ENCODE data around the gene DHFR.
"Not testable (repeated sequence)": the region's sequence is repeated elsewhere in the genome, so short reads cannot be mapped to it uniquely, and the experiment has no call there.

The DHFR gene

DNA sequence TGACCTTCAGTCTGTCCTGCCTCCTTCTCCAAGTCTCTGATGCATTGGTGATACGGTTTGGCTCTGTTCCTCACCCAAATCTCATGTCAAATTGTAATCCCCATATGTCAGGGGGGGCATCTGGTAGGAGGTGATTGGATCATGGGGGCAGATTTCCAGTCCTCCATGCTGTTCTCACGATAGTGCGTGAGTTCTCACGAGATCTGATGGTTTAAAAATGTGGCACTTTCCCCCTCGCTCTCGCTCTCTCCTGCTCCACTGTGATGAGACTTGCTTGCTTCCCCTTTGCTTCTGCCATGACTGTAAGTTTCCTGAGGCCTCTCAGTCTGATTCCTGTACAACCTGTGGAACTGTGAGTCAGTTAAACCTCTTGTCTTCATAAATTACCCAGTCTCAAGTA, 70.0 kb downstream of the DHFR start:
- no peaks in the 10 kb centered on the region for H3K4me1 ChIP-seq (ENCODE audit: control insufficient read depth, insufficient read depth, low read length, poor library complexity, severe bottlenecking)

DNA sequence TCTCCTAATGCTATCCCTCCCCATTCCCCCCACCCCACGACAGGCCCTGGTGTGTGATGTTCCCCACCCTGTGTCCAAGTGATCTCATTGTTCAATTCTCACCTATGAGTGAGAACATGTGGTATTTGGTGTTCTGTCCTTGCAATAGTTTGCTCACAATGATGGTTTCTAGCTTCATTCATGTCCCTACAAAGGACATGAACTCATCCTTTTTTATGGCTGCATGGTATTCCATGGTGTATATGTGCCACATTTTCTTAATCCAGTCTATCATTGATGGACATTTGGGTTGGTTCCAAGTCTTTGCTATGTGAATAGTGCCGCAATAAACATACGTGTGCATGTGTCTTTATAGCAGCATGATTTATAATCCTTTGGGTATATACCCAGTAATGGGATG, 74.5 kb downstream of the DHFR start:
- not testable (repeated sequence) for H3K27me3 ChIP-seq (replicated peaks; ENCODE audit: control insufficient read depth, insufficient read depth, low read length, poor library complexity, severe bottlenecking); H3K27ac ChIP-seq (ENCODE audit: insufficient read depth, low read length, poor library complexity, severe bottlenecking); DNase-seq; H3K4me1 ChIP-seq (ENCODE audit: control insufficient read depth, insufficient read depth, low read length, poor library complexity, severe bottlenecking); H3K4me3 ChIP-seq (ENCODE audit: insufficient read depth, low read depth, low read length, poor library complexity, severe bottlenecking); H3K36me3 ChIP-seq (ENCODE audit: control insufficient read depth, insufficient read depth, low read length); H3K9me3 ChIP-seq (ENCODE audit: control insufficient read depth, low read length)

More for the DNA sequence above, 70.0 kb downstream of the DHFR start:
- Histone ChIP-seq H3K36me3 (ENCODE audit: control insufficient read depth, insufficient read depth, low read length) (no peaks in the 10 kb centered on the region), H3K27ac (ENCODE audit: insufficient read depth, low read length, poor library complexity, severe bottlenecking) (no peak overlapping the region), H3K9me3 (ENCODE audit: control insufficient read depth, low read length) (no peaks in the 10 kb centered on the region), H3K27me3 (replicated peaks; ENCODE audit: control insufficient read depth, insufficient read depth, low read length, poor library complexity, severe bottlenecking) (no peaks in the 10 kb centered on the region), H3K4me3 (ENCODE audit: insufficient read depth, low read depth, low read length, poor library complexity, severe bottlenecking) (no peak overlapping the region)
- DNase-seq, result no peak

DNA sequence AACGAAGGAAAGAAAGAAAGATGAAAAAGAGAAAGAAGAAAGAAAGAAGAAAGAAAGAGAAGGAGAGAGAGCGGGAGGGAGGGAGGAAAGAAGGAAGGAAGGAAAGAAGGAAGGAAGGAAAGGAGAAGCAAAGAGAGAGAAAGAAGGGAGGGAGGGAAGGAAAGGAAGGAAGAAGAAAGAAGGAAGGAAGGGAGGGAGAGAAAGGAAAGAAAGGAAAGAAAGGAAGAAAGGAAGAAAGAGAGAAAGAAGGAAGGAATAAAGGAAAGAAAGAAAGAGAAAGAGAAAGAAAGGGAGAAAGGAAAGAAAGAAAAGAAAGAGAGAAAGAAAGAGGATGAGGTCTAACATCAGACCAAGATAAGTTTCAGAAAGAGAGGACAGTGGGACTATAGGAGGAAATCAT, 75.7 kb downstream of the DHFR start:
- no peak for DNase-seq
- H3K4me1 ChIP-seq (ENCODE audit: control insufficient read depth, insufficient read depth, low read length, poor library complexity, severe bottlenecking), result no peaks in the 10 kb centered on the region

DNA sequence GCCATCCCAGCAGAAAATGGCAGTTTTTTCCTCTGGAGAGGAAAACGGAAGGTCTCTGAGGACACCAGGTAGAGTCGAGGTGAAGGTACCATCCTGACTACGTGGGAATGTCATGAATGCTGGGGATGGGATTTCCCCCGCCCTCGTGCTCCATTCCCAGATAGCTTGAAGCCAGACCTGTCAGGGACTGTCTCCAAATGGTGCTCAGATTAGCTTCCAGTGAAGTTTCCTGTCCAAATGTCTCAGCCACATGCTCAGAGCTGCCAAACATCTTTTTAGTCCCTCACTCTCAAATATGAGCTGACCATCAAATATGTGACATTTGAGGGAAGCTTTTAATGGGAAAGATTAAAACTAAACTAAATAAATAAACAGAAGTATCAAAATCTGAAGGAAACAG, 77.1 kb downstream of the DHFR start:
- H3K4me1 ChIP-seq (ENCODE audit: control insufficient read depth, insufficient read depth, low read length, poor library complexity, severe bottlenecking), result no peaks in the 10 kb centered on the region
- H3K9me3 ChIP-seq (ENCODE audit: control insufficient read depth, low read length), result no peaks in the 10 kb centered on the region
- DNase-seq, result no peak
- no peak overlapping the region for H3K27ac ChIP-seq (ENCODE audit: insufficient read depth, low read length, poor library complexity, severe bottlenecking)
- no peak overlapping the region for H3K4me3 ChIP-seq (ENCODE audit: insufficient read depth, low read depth, low read length, poor library complexity, severe bottlenecking)
- H3K27me3 ChIP-seq (replicated peaks; ENCODE audit: control insufficient read depth, insufficient read depth, low read length, poor library complexity, severe bottlenecking), result no peaks in the 10 kb centered on the region
- no peaks in the 10 kb centered on the region for H3K36me3 ChIP-seq (ENCODE audit: control insufficient read depth, insufficient read depth, low read length)

More for the DNA sequence above, 75.7 kb downstream of the DHFR start:
- Histone ChIP-seq H3K27me3 (replicated peaks; ENCODE audit: control insufficient read depth, insufficient read depth, low read length, poor library complexity, severe bottlenecking) (no peaks in the 10 kb centered on the region), H3K36me3 (ENCODE audit: control insufficient read depth, insufficient read depth, low read length) (no peaks in the 10 kb centered on the region), H3K9me3 (ENCODE audit: control insufficient read depth, low read length) (no peaks in the 10 kb centered on the region), H3K4me3 (ENCODE audit: insufficient read depth, low read depth, low read length, poor library complexity, severe bottlenecking) (no peak overlapping the region), H3K27ac (ENCODE audit: insufficient read depth, low read length, poor library complexity, severe bottlenecking) (no peak overlapping the region)

DNA sequence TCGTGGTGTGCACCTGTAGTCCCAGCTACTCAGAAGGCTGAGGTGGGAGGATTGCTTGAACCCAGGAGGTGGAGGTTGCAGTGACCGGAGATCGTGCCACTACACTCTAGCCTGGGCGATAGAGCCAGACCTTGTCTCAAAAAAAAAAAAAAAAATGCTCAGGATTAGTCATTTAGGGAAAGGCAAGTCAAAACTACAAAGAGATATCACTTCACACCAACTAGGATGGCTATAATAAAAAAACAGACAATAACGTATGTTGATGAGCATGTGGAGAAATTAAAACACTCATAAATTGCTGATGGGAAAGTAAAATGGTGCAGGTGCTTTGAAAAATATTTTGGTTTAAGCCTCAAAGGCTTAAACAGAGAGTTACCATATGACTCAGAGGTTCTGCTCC, 78.4 kb downstream of the DHFR start:
- no peak for DNase-seq
- no peak overlapping the region for H3K4me3 ChIP-seq (ENCODE audit: insufficient read depth, low read depth, low read length, poor library complexity, severe bottlenecking)
- no peak overlapping the region for H3K27ac ChIP-seq (ENCODE audit: insufficient read depth, low read length, poor library complexity, severe bottlenecking)
- H3K9me3 ChIP-seq (ENCODE audit: control insufficient read depth, low read length), result no peaks in the 10 kb centered on the region
- no peaks in the 10 kb centered on the region for H3K27me3 ChIP-seq (replicated peaks; ENCODE audit: control insufficient read depth, insufficient read depth, low read length, poor library complexity, severe bottlenecking)
- no peaks in the 10 kb centered on the region for H3K4me1 ChIP-seq (ENCODE audit: control insufficient read depth, insufficient read depth, low read length, poor library complexity, severe bottlenecking)
- no peaks in the 10 kb centered on the region for H3K36me3 ChIP-seq (ENCODE audit: control insufficient read depth, insufficient read depth, low read length)
